ENCODE measurements around the gene MSMB. TPM values are rescaled to one million over a fixed set of nuclear protein-coding genes. Genes with fewer than 3 reads are reported as not detected.
"Not testable (repeated sequence)": the region's sequence is repeated elsewhere in the genome, so short reads cannot be mapped to it uniquely, and the experiment has no call there.

Gene MSMB
- total RNA-seq, 1 donor from 2014 or later, result not detected

GRCh38 chr10:46068905-46069304 lies 22.8 kb upstream of the MSMB start:
- no peak for DNase-seq (ENCODE audit: low spot score)
- Mint-ChIP-seq H3K27me3 (ENCODE audit: unreplicated experiment) (peaks cover 3% of the 10 kb centered on the region), H3K4me1 (ENCODE audit: unreplicated experiment) (no peaks in the 10 kb centered on the region), H3K4me3 (ENCODE audit: unreplicated experiment) (no peak overlapping the region), H3K36me3 (ENCODE audit: low read depth, unreplicated experiment) (no peaks in the 10 kb centered on the region), H3K9me3 (ENCODE audit: unreplicated experiment) (no peaks in the 10 kb centered on the region), H3K27ac (ENCODE audit: unreplicated experiment) (no peak overlapping the region)
- no peak for TF ChIP-seq CTCF (IDR thresholded peaks at IDR 0.05; ENCODE audit: unreplicated experiment)

- Mint-ChIP-seq H3K4me3 (ENCODE audit: unreplicated experiment) (no peak overlapping the region), H3K27ac (ENCODE audit: unreplicated experiment) (no peak overlapping the region), H3K36me3 (ENCODE audit: low read depth, unreplicated experiment) (no peaks in the 10 kb centered on the region), H3K27me3 (ENCODE audit: unreplicated experiment) (peaks cover 3% of the 10 kb centered on the region), H3K4me1 (ENCODE audit: unreplicated experiment) (peaks cover under 1% of the 10 kb centered on the region), H3K9me3 (ENCODE audit: unreplicated experiment) (no peaks in the 10 kb centered on the region)
- no peak for TF ChIP-seq CTCF (IDR thresholded peaks at IDR 0.05; ENCODE audit: unreplicated experiment)
- no peak for DNase-seq (ENCODE audit: low spot score)
These were observed 22.0 kb upstream of the MSMB start for GRCh38 chr10:46068117-46068516.

- peaks cover 5% of the 10 kb centered on the region for H3K4me1 Mint-ChIP-seq (ENCODE audit: unreplicated experiment)
- no peaks in the 10 kb centered on the region for H3K36me3 Mint-ChIP-seq (ENCODE audit: low read depth, unreplicated experiment)
- no peak overlapping the region for H3K27ac Mint-ChIP-seq (ENCODE audit: unreplicated experiment)
- H3K27me3 Mint-ChIP-seq (ENCODE audit: unreplicated experiment), result peaks cover 3% of the 10 kb centered on the region
- DNase-seq (ENCODE audit: low spot score), result no peak
- TF ChIP-seq CTCF (IDR thresholded peaks at IDR 0.05; ENCODE audit: unreplicated experiment), result no peak
- H3K4me3 Mint-ChIP-seq (ENCODE audit: unreplicated experiment), result no peak overlapping the region
- no peaks in the 10 kb centered on the region for H3K9me3 Mint-ChIP-seq (ENCODE audit: unreplicated experiment)
These were observed 18.3 kb upstream of the MSMB start for GRCh38 chr10:46064269-46064817.

GRCh38 chr10:46062723-46063428 lies 16.8 kb upstream of the MSMB start:
- H3K27me3 Mint-ChIP-seq (ENCODE audit: unreplicated experiment), result peaks cover 3% of the 10 kb centered on the region
- H3K36me3 Mint-ChIP-seq (ENCODE audit: low read depth, unreplicated experiment), result no peaks in the 10 kb centered on the region
- no peak overlapping the region for H3K4me3 Mint-ChIP-seq (ENCODE audit: unreplicated experiment)
- H3K27ac Mint-ChIP-seq (ENCODE audit: unreplicated experiment), result no peak overlapping the region
- H3K4me1 Mint-ChIP-seq (ENCODE audit: unreplicated experiment), result peaks cover 5% of the 10 kb centered on the region
- TF ChIP-seq CTCF (IDR thresholded peaks at IDR 0.05; ENCODE audit: unreplicated experiment), result no peak
- no peak for DNase-seq (ENCODE audit: low spot score)
- no peaks in the 10 kb centered on the region for H3K9me3 Mint-ChIP-seq (ENCODE audit: unreplicated experiment)

- no peak overlapping the region for H3K27ac Mint-ChIP-seq (ENCODE audit: unreplicated experiment)
- peaks cover 5% of the 10 kb centered on the region for H3K4me1 Mint-ChIP-seq (ENCODE audit: unreplicated experiment)
- H3K4me3 Mint-ChIP-seq (ENCODE audit: unreplicated experiment), result no peak overlapping the region
- peaks cover 5% of the 10 kb centered on the region for H3K27me3 Mint-ChIP-seq (ENCODE audit: unreplicated experiment)
- H3K36me3 Mint-ChIP-seq (ENCODE audit: low read depth, unreplicated experiment), result no peaks in the 10 kb centered on the region
- no peak for TF ChIP-seq CTCF (IDR thresholded peaks at IDR 0.05; ENCODE audit: unreplicated experiment)
- H3K9me3 Mint-ChIP-seq (ENCODE audit: unreplicated experiment), result no peaks in the 10 kb centered on the region
- DNase-seq (ENCODE audit: low spot score), result no peak
These were observed 14.6 kb upstream of the MSMB start for GRCh38 chr10:46060706-46061105.

- H3K4me1 Mint-ChIP-seq (ENCODE audit: unreplicated experiment), result peaks cover 23% of the 10 kb centered on the region
These were observed 11.9 kb upstream of the MSMB start for GRCh38 chr10:46057927-46058326.

More at GRCh38 chr10:46057927-46058326, 11.9 kb upstream of the MSMB start:
- not testable (repeated sequence) for H3K27me3 Mint-ChIP-seq (ENCODE audit: unreplicated experiment); H3K9me3 Mint-ChIP-seq (ENCODE audit: unreplicated experiment); H3K36me3 Mint-ChIP-seq (ENCODE audit: low read depth, unreplicated experiment); H3K4me3 Mint-ChIP-seq (ENCODE audit: unreplicated experiment); H3K27ac Mint-ChIP-seq (ENCODE audit: unreplicated experiment); DNase-seq (ENCODE audit: low spot score)

Measured in endothelial cell (in vitro differentiated cells).